Stimulated activated naive CD4-positive, alpha-beta T cell (primary cell): ENCODE results near the gene BOLA1.
A peak's percentile ranks its signal among the peaks of the same experiment; 100 is the strongest.
"Not testable (repeated sequence)": the region's sequence is repeated elsewhere in the genome, so short reads cannot be mapped to it uniquely, and the experiment has no call there.

Experiments
- DNase-seq, 6 experiments: peaks; one replicate each; lab custom pipeline; 2025; lab: John Stamatoyannopoulos, UW

The BOLA1 gene

GRCh38 chr1:149886396-149887195, 12.8 kb upstream of the BOLA1 start:
- DNase-seq, result peak; percentile 76 to 99 (median 92)

GRCh38 chr1:149887196-149887455, 12.2 kb upstream of the BOLA1 start:
- DNase-seq, result not testable (repeated sequence)

GRCh38 chr1:149887456-149888246, 11.7 kb upstream of the BOLA1 start:
- peak; percentile 67 to 95 (median 88) for DNase-seq

GRCh38 chr1:149888247-149888998, 10.9 kb upstream of the BOLA1 start:
- DNase-seq, result peak in 3 of 6 experiments; percentile 48 to 73 (median 56)

- no peak for DNase-seq
Measured at GRCh38 chr1:149888999-149889289, 10.4 kb upstream of the BOLA1 start.

- no peak for DNase-seq
Measured at GRCh38 chr1:149896575-149896974, 2.8 kb upstream of the BOLA1 start.

- DNase-seq, result no peak
Measured at GRCh38 chr1:149903836-149904491, 4.6 kb downstream of the BOLA1 start.

GRCh38 chr1:149906570-149907075, 7.3 kb downstream of the BOLA1 start:
- DNase-seq, result no peak

GRCh38 chr1:149914545-149914944, 15.2 kb downstream of the BOLA1 start:
- no peak for DNase-seq

- no peak for DNase-seq
Measured at GRCh38 chr1:149915429-149916192, 16.2 kb downstream of the BOLA1 start.

GRCh38 chr1:149916193-149916897, 17.0 kb downstream of the BOLA1 start:
- peak in 1 of 6 experiments; percentile 10 for DNase-seq

GRCh38 chr1:149916898-149917252, 17.5 kb downstream of the BOLA1 start:
- no peak for DNase-seq

GRCh38 chr1:149917571-149918144, 18.3 kb downstream of the BOLA1 start, which contains the start of gene SV2A:
TSS of gene SV2A (minus strand) at chr1:149917844. CDS start at chr1:149913840, 4,004 bp downstream.
- DNase-seq, result peak; percentile 7 to 54 (median 44)

GRCh38 chr1:149923626-149924025, 24.3 kb downstream of the BOLA1 start:
- DNase-seq, result no peak

- no peak for DNase-seq
Measured at GRCh38 chr1:149925345-149925744, 26.0 kb downstream of the BOLA1 start.

GRCh38 chr1:149925751-149926150, 26.4 kb downstream of the BOLA1 start:
- no peak for DNase-seq

- no peak for DNase-seq
Measured at GRCh38 chr1:149926296-149926695, 26.9 kb downstream of the BOLA1 start.

- no peak for DNase-seq
Measured at GRCh38 chr1:149927056-149927562, 27.7 kb downstream of the BOLA1 start.

GRCh38 chr1:149927563-149928400, 28.4 kb downstream of the BOLA1 start, which contains the start of gene SF3B4:
TSS of gene SF3B4 (minus strand) at chr1:149927803. CDS start at chr1:149927759, 44 bp downstream.
- DNase-seq, result peak; percentile 90 to 94 (median 92)
